Measurements from ENCODE around the gene ARL2BP.

- TF ChIP-seq CTCF (conservative IDR thresholded peaks at IDR 0.05; ENCODE audit: low read length) (no peak), EZH2phosphoT487 (IDR thresholded peaks at IDR 0.05; ENCODE audit: borderline replicate concordance, low read depth, low read length) (no peak)
Measured at GRCh38 chr16:57276596-57276995, 31.5 kb downstream of the ARL2BP start.

Data from OCI-LY7 (cell line).